Trophoblast cell (in vitro differentiated cells and primary cell): ENCODE data around the gene C13orf46.

ENCODE experiments used
- DNase-seq, 2 donors: peaks; one replicate each; pipeline ENCODE4 v3.0.0-alpha.2; 2016
- H2AFZ ChIP-seq: 2 replicates; pipeline ENCODE4 v1.6.1; 2013; ENCODE audit warnings: low read length, moderate library complexity, mild to moderate bottlenecking; ENCODE audit not compliant: insufficient read depth, poor library complexity
- H2AK5ac ChIP-seq: 2 replicates; pipeline ENCODE4 v1.6.1; 2013; ENCODE audit warnings: mild to moderate bottlenecking, low read length
- H2BK120ac ChIP-seq: 2 replicates; pipeline ENCODE4 v1.6.1; 2013; ENCODE audit warnings: low read length, mild to moderate bottlenecking, moderate library complexity; ENCODE audit not compliant: insufficient read depth, poor library complexity
- H2BK12ac ChIP-seq: 2 replicates; pipeline ENCODE4 v1.6.1; 2013; ENCODE audit warnings: mild to moderate bottlenecking, low read length, moderate library complexity
- H2BK5ac ChIP-seq: 2 replicates; pipeline ENCODE4 v1.6.1; 2013; ENCODE audit warnings: low read length, low read depth, moderate library complexity, mild to moderate bottlenecking; ENCODE audit not compliant: poor library complexity
- H3K14ac ChIP-seq: 2 replicates; pipeline ENCODE4 v1.6.1; 2013; ENCODE audit warnings: mild to moderate bottlenecking, low read length
- H3K18ac ChIP-seq: 2 replicates; pipeline ENCODE4 v1.6.1; 2013; ENCODE audit warnings: mild to moderate bottlenecking, low read length
- H3K23ac ChIP-seq: 2 replicates; pipeline ENCODE4 v1.6.1; 2013; ENCODE audit warnings: low read length
- H3K27ac ChIP-seq: 2 replicates; pipeline ENCODE4 v1.5.1; 2013; ENCODE audit warnings: low read depth, mild to moderate bottlenecking, inconsistent platforms, low read length, moderate library complexity
- H3K27me3 ChIP-seq: 2 replicates; pipeline ENCODE4 v1.6.1; 2013; ENCODE audit warnings: inconsistent platforms, mild to moderate bottlenecking, low read length, moderate library complexity; ENCODE audit not compliant: insufficient read depth
- H3K36me3 ChIP-seq, 2 experiments: 1 replicate in 1 of 2; 2 replicates in 1 of 2; pipeline ENCODE4 v1.6.1; 2013; ENCODE audit warnings: low read length in 2 of 2, mild to moderate bottlenecking in 2 of 2, moderate library complexity in 1 of 2; ENCODE audit not compliant: insufficient read depth in 2 of 2, control insufficient read depth in 1 of 2
- H3K4ac ChIP-seq: 2 replicates; pipeline ENCODE4 v1.6.1; 2013; ENCODE audit warnings: low read depth, mild to moderate bottlenecking, low read length, moderate library complexity
- H3K4me1 ChIP-seq, 2 experiments: 1 replicate in 1 of 2; 2 replicates in 1 of 2; pipeline ENCODE4 v1.6.1; 2013; ENCODE audit warnings: low read length in 2 of 2, mild to moderate bottlenecking in 2 of 2, moderate library complexity in 1 of 2; ENCODE audit not compliant: insufficient read depth in 2 of 2, control insufficient read depth in 1 of 2
- H3K4me2 ChIP-seq: 2 replicates; pipeline ENCODE4 v1.6.1; 2013; ENCODE audit warnings: inconsistent platforms, mild to moderate bottlenecking, low read length, moderate library complexity
- H3K4me3 ChIP-seq: 2 replicates; pipeline ENCODE4 v1.5.1; 2013; ENCODE audit warnings: mild to moderate bottlenecking, low read depth, low read length, inconsistent platforms
- H3K79me1 ChIP-seq: one replicate; pipeline ENCODE4 v1.6.1; 2013; ENCODE audit warnings: low read length
- H3K79me2 ChIP-seq: 2 replicates; pipeline ENCODE4 v1.6.1; 2013; ENCODE audit warnings: low read length, mild to moderate bottlenecking; ENCODE audit not compliant: control insufficient read depth, insufficient read depth, poor library complexity
- H3K9ac ChIP-seq: 2 replicates; pipeline ENCODE4 v1.6.1; 2013; ENCODE audit warnings: mild to moderate bottlenecking, low read length
- H3K9me3 ChIP-seq: 2 replicates; pipeline ENCODE4 v1.6.1; 2013; ENCODE audit warnings: low read depth, mild to moderate bottlenecking, control low read depth, inconsistent platforms, low read length; ENCODE audit not compliant: insufficient read depth
- H4K12ac ChIP-seq: 2 replicates; pipeline ENCODE4 v1.6.1; 2013; ENCODE audit warnings: low read depth, mild to moderate bottlenecking, low read length, moderate library complexity
- H4K8ac ChIP-seq: 2 replicates; pipeline ENCODE4 v1.6.1; 2013; ENCODE audit warnings: low read depth, mild to moderate bottlenecking, low read length, moderate library complexity
- H4K91ac ChIP-seq: one replicate; pipeline ENCODE4 v1.6.1; 2013; ENCODE audit warnings: low read depth, mild to moderate bottlenecking, low read length, moderate library complexity
- WGBS: extraction: QIAGEN DNeasy Blood & Tissue Kit; methylation state at CpG from one replicate; pipeline ENCODE4 v1.1.7; 2013; ENCODE audit warnings: missing lambda C conversion rate; ENCODE audit not compliant: insufficient read length, insufficient coverage; ENCODE audit errors: extremely low coverage; 5-methylcytosine and 5-hydroxymethylcytosine counted together

C13orf46 gene

GRCh38 chr13:113975416-113975815, 1.5 kb upstream of the C13orf46 start:
- Histone ChIP-seq H3K9me3 (peaks cover 14% of the 10 kb centered on the region), H3K4me3 (no peak overlapping the region), H3K18ac (no peak overlapping the region), H2AFZ (no peak overlapping the region), H3K9ac (no peak overlapping the region), H3K4me2 (no peak overlapping the region), H3K4ac (no peak overlapping the region), H3K14ac (no peak overlapping the region), H3K27me3 (no peaks in the 10 kb centered on the region), H2AK5ac (no peak overlapping the region), H4K12ac (no peak overlapping the region), H2BK5ac (no peak overlapping the region), H3K36me3 (peaks cover 28 to 46% of the 10 kb centered on the region in 2 experiments), H4K8ac (no peak overlapping the region), H2BK12ac (no peak overlapping the region), H3K4me1 (peaks cover 8 to 12% of the 10 kb centered on the region in 2 experiments), H2BK120ac (no peak overlapping the region), H3K23ac (no peak overlapping the region), H3K27ac (no peak overlapping the region), H3K79me1 (peaks cover 3% of the 10 kb centered on the region), H4K91ac (no peak overlapping the region), H3K79me2 (no peaks in the 10 kb centered on the region)
- DNase-seq = no peak
- no CpG with 5 or more reads among the region's 15 CpGs for WGBS

DNA sequence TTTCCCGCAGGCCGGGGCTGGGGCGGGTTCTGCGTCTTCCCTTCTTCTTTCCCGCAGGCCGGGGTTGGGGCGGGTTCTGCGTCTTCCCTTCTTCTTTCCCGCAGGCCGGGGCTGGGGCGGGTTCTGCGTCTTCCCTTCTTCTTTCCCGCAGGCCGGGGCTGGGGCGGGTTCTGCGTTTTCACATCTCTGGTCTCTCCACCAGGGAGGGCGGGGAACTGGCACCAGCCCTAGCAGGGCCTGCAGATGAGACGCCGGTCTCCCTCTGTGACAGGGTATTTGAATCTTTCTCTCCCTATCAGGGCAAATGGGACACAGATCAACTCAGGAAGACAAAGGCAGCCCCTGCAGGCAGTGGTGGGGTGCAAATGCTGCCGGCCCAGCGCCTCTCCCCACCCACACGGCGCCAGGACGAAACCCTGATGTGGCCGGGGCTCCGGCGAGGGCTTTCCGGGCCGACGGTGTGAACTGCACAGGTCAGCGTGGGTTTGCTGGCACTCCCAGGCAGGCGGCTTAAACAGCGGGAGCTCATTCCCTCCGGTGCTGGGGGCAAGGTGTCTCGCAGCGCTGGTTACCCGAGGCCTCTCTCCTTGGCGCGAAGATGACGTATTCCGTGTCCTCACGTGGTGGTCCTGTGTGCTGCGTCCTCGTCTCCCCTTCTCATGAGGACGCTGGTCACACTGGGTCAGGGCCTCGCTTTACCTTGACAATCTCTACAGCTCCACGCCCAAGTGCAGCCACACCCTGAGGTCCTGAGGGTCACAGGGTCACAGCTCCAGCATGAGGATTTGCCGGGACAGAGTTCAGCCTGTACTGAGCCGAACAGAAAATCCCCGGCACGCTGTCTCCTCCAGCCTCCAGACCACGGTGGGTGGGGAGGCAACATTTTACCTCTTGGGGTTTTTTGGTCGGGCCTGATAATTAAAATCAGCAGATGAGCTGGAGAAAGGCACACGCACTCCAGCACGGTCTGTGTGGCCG, 717 bp upstream of the C13orf46 start:
- H3K27ac ChIP-seq = no peak overlapping the region
- no peak overlapping the region for H4K8ac ChIP-seq
- H3K79me1 ChIP-seq = peaks cover 3% of the 10 kb centered on the region
- no peak overlapping the region for H3K14ac ChIP-seq
- no peak overlapping the region for H2AFZ ChIP-seq
- peaks cover 9% of the 10 kb centered on the region for H3K9me3 ChIP-seq
- peaks cover 8 to 12% of the 10 kb centered on the region in 2 experiments for H3K4me1 ChIP-seq
- H3K4me3 ChIP-seq = no peak overlapping the region
- H3K4ac ChIP-seq = no peak overlapping the region
- H4K12ac ChIP-seq = no peak overlapping the region
- no peak overlapping the region for H2AK5ac ChIP-seq
- no peaks in the 10 kb centered on the region for H3K27me3 ChIP-seq
- H2BK120ac ChIP-seq = no peak overlapping the region
- DNase-seq = no peak
- H4K91ac ChIP-seq = peak overlapping the region; percentile 31
- no peak overlapping the region for H2BK5ac ChIP-seq
- peaks cover 27 to 37% of the 10 kb centered on the region in 2 experiments for H3K36me3 ChIP-seq
- no peak overlapping the region for H2BK12ac ChIP-seq
- H3K18ac ChIP-seq = no peak overlapping the region
- no peak overlapping the region for H3K9ac ChIP-seq
- no peak overlapping the region for H3K23ac ChIP-seq
- H3K79me2 ChIP-seq = no peaks in the 10 kb centered on the region
- no CpG with 5 or more reads among the region's 56 CpGs for WGBS
- no peak overlapping the region for H3K4me2 ChIP-seq

DNA sequence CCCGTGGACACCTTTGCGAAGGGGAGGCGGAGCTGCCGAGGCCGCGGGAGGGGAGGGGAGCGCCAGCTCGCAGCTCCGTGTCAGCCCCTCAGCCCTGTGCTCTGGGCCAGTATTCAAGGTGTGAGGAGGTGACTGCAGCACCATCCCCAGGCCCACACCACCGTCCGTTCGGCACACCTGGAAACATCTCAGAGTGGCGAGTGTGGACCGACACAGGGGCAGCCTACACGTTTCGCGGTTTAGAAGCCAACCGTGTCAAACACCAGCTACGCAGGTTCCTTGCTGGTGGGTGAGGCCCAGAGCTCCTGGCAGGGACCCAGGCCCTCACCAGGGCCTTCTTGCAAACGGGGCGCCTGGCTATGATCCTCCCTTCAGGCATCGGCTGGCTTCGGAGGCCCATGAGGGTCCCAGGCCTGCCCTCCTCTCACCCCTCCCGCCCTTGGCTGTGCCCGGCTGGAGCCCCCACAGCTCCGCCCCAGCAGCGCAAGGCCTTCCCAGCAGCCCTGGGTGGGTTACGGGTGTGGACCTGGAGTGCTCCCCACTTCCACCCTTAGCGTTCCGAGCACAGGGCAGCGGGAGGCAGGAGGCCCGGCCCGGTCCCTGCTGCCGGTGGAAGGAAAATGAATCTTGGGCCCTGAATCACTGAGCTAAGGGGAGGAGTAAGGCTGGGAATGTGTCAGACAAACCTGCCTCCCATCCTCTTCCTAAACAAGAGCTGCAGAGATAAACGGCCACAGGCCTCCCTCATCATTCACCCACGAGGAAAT, 1.2 kb downstream of the C13orf46 start:
- Histone ChIP-seq H3K79me2 (no peaks in the 10 kb centered on the region), H2BK120ac (no peak overlapping the region), H4K91ac (no peak overlapping the region), H2AFZ (no peak overlapping the region), H3K4me1 (peaks cover 8 to 12% of the 10 kb centered on the region in 2 experiments), H2BK5ac (no peak overlapping the region), H3K79me1 (peaks cover 3% of the 10 kb centered on the region), H2BK12ac (no peak overlapping the region), H3K14ac (no peak overlapping the region), H3K4me2 (no peak overlapping the region), H3K18ac (no peak overlapping the region), H3K4ac (no peak overlapping the region), H4K12ac (no peak overlapping the region), H3K27ac (no peak overlapping the region), H3K4me3 (no peak overlapping the region), H3K36me3 (peaks cover 19 to 30% of the 10 kb centered on the region in 2 experiments), H2AK5ac (no peak overlapping the region), H3K9ac (no peak overlapping the region), H3K9me3 (peaks cover 9% of the 10 kb centered on the region), H3K23ac (no peak overlapping the region), H4K8ac (no peak overlapping the region), H3K27me3 (no peaks in the 10 kb centered on the region)
- no peak for DNase-seq
- no CpG with 5 or more reads among the region's 36 CpGs for WGBS

DNA sequence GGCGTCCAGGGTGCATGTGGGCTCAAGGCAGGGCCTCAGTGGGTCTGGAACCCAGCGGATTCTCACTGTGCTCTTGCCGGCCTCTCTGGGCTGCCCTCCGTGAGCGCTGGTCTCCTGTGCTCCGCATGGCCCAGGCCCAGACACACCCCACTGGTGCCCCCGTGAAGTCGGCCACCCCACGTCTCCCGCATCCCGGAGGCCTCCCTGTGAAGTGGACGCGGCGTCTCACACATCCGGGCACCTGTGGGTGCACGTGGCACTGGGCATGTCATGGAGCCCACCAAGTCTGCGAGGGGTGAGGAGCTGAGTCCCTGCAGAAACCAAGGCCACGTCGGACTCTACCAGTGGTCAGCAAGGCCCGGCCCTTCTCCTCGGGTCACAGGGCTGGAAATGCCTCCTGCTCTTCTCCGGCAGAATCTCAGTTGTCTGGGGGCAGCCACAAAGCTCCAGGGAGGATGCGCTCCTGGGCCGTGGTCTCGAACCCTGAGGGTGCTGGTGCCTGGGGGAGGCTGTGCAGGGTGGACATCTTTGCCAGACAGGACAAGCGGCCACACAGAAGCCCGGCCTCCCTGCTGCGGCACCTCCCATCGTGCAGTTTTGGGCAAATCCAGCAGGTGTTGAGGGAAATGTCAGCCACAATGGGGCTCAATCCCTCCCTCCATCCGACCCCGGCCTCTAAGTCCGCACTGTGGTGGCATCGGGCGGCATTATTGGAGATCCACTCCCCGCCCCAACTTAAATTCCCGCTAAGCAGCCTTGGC, 2.2 kb downstream of the C13orf46 start:
- Histone ChIP-seq H4K8ac (no peak overlapping the region), H3K23ac (no peak overlapping the region), H4K12ac (no peak overlapping the region), H3K4ac (no peak overlapping the region), H3K79me2 (no peaks in the 10 kb centered on the region), H3K14ac (no peak overlapping the region), H2BK12ac (no peak overlapping the region), H3K79me1 (peaks cover 1% of the 10 kb centered on the region), H3K27me3 (no peaks in the 10 kb centered on the region), H4K91ac (no peak overlapping the region), H3K27ac (no peak overlapping the region), H2BK120ac (no peak overlapping the region), H2AFZ (no peak overlapping the region), H3K9me3 (peaks cover 15% of the 10 kb centered on the region), H3K4me2 (no peak overlapping the region), H3K9ac (no peak overlapping the region), H2AK5ac (no peak overlapping the region), H3K18ac (no peak overlapping the region), H2BK5ac (no peak overlapping the region), H3K36me3 (peaks cover 19 to 25% of the 10 kb centered on the region in 2 experiments), H3K4me3 (no peak overlapping the region), H3K4me1 (peaks cover 2 to 4% of the 10 kb centered on the region in 2 experiments)
- WGBS = no CpG with 5 or more reads among the region's 36 CpGs
- no peak for DNase-seq
